CD4-positive, alpha-beta T cell treated with Interleukin-12 subunit alpha and Interleukin-12 subunit beta, for 1 hour (primary cell): ENCODE data around the gene MRPL45.

Experiments
- DNase-seq: peaks from one replicate; pipeline ENCODE4 v3.0.0-alpha.2; 2020

Gene MRPL45

DNA sequence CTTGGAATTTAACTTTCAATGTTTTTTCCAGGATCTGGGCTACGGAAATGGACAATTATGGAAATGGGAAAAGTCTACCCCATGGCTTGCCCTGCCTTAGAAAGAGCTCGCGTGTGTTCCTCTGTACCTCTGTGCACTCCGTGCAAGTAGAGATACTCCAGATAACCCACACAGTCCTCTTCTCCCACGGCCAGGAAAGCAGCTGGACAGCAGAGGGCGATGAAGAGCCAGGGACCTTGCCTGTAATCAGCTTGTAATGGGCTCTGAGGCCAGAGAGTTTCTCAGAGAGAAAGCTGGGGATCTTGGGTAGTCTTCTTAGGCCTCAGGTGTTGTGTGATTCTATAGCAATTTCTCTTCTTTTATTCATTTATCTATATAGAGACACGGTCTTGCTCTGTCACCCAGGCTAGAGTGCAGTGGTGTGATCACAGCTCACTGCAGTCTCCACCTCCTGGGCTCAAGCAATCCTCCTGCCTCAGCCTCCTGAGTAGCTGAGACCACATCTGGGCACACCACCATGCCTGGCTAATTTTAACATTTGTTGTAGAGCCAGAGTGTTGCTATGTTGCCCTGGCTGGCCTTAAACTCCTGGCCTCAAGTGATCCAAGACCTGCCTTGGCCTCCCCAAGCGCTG, 52.2 kb downstream of the MRPL45 start:
- DNase-seq, result peak; percentile 86

DNA sequence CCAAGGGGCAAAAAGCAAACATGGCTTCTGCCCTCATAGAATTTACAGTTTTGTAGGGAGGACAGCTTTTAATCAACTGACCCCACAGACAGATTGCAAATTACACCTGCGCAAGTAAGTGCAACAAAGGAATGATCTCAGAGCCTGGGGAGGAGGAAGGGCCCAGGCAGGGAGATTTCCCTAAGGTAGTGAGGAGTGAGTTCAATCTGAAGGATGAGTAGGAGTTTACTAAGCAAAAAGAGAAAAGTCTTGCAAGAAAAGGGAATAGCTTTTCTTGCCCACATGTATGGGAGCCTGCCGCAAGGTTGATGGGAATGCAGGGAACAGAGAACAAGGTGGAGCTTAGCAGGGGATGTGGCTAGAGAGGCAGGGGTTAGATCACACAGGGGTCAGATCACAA, 53.1 kb downstream of the MRPL45 start:
- DNase-seq, result no peak

DNA sequence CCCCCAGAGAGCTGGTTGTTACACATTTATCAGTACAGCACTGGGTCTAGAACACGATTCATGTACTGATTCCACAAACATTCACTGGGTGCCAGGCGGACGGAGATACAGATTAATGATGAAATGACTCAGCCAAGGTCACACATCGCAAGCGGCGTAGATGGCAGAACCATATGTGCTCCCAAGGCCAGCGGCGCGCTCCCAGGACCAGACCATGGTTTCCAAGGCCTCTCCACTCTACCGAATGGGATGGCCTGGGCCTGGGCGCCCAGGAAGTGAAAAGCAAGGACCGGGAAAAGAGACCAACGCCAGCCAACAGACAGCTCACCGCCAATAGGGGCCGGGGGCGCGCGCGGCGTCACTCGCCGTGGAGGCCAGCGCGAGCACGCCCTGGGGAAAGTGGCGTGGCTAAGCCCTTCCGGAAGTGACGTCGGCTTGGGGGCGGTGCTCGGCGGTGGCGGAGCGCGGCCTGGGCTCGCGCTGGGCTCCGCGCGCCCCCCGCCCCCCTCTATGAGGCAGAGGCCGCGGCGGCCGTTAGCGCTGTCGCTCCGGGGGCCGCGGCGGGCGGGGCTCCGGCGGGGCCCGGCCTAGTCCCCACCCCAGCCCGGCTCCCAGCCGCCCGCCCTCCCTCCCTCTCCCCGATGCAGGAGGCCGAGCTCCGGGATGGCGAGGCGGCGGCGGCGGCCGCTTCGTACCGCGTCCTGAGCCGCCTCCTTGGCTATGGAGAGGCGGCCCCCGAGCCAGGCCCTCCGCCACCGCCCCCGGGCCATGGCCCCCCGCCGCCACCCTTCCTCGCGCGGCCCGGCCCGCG, 54.6 kb downstream of the MRPL45 start, which contains the start of gene SOCS7:
Gene SOCS7, plus strand, starts transcription at position 433 of the 811 bp plus-strand sequence. Its CDS starts 209 bp downstream, at position 642.
- peak; percentile 94 for DNase-seq

DNA sequence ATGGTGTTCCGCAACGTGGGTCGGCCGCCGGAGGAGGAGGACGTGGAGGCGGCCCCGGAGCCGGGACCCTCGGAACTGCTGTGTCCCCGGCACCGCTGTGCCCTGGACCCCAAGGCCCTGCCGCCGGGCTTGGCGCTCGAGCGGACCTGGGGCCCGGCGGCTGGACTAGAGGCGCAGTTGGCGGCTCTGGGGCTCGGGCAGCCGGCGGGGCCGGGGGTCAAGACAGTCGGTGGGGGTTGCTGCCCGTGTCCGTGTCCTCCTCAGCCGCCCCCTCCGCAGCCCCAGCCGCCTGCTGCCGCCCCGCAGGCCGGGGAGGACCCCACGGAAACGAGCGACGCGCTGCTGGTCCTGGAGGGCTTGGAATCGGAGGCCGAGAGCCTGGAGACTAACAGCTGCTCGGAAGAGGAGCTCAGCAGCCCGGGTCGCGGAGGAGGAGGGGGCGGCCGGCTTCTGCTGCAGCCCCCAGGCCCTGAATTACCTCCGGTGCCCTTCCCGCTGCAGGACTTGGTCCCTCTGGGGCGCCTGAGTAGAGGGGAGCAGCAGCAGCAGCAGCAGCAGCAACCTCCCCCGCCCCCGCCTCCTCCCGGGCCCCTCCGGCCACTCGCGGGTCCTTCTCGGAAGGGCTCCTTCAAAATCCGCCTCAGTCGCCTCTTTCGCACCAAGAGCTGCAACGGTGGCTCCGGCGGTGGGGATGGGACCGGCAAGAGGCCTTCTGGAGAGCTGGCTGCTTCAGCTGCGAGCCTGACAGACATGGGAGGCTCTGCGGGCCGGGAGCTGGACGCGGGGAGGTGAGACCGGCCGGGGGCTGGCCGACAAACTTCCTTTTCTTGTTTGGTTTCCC, 55.5 kb downstream of the MRPL45 start:
- DNase-seq, result no peak

DNA sequence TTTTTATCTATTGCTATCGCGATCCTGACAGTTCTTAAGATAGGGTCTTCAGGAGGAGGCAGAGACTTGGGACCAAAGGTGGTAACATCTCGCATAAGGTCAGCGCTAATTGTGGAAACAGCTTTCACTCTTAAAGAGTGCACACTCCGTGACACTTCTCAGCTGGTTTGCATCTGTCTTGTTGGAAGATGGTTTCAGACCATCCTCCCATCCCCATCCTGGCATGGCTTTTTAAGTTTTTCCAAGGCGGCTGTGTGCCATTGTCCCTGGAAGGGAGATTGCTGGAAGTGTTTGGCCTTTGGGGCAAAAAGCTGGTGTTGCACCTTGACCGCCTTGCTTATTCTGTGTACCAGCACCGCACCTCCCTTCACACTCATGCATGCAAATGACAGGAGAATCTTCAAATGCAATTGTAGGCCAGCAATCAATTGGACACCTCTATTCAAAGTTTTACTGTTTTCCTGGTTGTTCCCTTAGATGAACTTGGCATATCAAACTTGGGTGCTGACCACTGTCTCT, 56.2 kb downstream of the MRPL45 start:
- no peak for DNase-seq

DNA sequence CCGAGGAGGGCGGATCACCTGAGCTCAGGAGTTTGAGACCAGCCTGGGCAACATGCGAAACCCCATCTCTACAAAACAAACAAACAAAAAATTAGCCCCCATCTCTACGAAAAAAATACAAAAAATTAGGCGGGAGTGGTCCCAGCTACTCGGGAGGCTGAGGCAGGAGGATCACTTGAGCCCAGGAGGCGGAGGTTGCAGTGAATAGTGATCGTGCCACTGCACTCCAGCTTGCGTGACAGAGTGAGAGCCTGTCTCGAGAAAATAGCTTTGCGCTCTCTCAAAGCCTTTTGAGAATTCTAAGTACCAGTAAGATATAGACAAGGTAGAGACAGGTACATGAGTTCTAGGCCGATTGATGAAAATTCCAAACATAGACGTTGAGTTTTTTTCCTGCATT, 56.7 kb downstream of the MRPL45 start:
- no peak for DNase-seq

DNA sequence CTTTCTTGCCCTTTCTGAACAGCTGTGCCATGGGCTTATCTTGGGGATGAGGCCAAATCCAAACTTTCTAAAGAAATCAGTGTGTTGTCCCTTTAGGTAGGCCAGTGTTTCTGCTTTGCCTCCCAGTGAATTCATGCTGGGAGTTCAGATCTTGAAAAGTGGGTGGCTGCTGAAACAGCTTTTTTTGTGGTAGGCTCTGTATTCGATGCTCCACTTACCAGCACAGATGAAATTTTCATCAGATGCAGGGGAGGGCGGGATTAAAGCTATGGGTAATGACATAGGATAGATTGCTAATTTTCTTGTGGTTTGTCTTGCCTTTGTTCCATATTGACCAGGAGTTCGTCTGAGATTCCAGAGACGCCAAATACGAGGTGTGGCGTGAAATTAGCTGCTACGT, 57.5 kb downstream of the MRPL45 start:
- DNase-seq, result no peak

DNA sequence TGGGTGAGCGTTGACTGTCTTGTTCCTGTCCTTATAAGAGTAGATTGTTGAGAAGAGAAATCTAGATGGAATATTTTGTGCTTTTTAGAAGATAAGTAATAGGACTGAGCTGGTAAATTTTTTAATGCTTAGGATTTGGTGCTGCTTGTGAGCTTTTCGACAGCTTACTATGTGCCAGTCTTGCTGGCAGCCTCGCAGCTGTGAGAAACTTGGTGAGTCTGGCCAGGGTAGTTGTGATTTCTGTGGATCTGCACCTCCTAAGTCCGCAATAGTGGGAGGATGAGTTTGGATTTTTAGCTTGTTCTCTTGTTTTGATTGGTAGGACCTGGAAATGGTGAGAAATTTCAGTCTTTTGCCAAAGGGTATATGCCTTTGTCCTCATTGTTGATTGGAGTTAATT, 58.3 kb downstream of the MRPL45 start:
- no peak for DNase-seq

DNA sequence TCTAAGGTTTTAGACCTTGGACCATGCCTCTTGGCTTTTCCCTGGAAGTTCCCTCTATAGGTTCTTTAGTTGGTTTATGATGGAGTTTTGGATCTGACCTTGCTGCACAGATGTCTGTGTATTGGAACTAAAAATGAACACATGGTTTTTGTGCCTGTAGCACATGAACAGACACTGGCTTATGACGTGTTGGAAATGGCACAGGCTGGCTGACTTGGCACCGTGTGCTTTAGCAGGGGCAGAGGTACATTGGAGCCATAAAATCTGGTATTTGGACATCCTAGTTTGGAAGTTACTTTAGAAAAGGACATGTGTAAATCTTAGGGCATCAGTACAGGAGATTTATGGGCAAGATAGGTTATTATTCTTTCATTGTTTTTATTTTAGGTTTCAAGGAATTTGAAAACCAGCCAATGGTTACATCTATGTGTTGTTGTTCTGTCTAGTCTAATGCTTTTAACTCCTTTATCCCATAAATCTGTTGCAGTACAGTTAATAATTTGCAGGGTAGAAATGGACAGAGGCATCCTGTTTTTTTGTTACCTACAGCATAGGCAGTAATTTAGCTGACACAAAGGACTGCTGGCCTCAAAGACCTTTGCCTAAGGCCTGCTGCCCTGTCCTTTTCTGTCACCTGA, 60.6 kb downstream of the MRPL45 start:
- DNase-seq, result no peak

DNA sequence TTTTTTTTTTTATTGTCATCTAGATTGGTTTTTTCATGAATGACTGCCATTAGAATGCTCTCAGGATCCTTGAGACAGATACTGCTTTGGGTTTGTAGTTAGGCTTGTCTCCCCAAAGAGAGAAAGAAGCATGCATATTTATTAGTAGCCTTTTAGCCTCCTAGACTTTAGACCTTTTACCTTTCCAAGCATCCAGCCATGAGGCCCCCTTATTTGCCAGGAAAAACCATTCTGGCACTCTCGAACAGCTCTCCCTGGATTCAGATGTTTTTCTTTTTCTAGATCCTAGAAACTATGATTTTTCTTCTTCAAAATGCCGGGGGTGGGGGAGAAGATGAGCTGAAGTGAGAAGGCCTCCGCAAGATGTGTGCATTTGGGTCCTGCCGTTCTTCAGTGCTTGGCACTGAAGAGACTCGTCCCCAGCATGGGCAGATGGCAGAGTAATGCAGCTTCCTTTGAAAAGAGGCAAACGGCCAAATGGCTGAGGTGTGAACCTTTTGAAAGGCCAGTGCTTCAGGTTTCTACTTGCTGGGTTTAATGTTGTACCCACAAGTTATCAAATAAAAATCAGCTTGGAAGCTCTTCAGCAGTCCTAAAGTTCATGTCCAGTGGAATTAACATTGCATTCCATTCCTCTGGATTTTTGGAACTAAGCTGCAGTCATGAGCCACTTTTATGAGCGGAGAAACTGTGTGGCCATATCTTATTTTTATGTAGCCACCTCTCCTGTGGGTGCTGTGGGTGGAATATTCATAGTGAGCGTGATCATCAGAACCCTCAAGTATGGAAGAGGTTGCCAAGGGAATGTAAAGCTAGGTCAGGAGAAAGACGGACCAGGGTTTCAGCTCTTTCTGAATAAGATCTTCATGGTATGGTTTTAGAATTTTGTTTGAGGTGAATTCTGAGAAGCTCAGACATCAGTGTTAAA, 61.9 kb downstream of the MRPL45 start:
- DNase-seq, result no peak

DNA sequence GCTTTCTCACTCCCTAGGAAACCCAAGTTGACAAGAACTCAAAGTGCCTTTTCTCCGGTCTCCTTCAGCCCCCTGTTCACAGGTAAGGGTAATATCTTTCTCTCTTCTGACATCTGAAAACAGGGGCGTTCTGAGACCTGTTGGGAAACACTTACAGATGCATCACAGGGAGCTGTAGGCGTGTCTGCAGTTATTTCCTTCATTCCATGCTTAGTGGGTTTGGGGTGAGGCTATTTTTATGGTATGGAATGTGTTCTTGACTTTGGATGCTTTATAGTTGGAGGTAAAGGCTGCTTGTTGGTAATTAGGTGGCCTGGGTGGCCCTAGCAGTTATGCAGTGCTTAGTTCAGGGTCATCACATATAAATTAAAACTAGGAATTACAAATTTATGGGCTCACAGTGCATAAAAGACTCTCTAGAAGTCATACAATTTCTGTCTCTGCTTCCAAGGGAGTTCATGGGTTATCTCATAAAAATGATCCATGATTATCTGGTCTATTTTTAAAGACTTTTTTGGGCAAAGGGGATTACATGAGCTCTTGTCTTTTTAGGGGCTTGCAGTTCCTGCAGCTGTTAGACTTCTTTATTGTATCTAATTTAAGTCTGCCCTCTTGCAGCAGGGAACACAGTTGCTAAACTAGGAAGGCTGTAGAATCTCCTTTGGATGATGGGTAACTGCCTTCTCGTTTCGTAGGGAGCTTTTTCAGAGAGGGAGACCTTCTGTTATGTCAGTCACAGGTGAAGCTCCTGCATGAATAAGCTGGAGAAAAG, 64.9 kb downstream of the MRPL45 start:
- DNase-seq, result no peak

DNA sequence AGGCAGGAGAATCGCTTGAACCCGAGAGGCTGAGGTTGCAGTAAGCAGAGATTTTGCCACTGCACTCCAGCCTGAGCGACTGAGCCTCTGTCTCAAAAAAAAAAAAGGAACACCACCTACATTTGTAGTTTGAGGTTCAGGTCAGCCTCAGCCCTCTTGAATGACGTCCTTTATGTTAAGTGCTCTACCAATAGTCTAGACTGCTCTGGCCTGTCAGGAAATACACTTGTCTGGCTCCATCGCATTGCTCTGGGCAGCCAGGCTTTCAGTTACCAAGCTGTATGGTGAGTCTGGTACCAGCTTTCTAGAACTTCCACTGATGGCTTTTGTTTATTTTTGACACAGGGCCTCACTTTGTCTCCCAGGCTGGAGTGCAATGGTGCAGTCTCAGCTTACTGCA, 66.0 kb downstream of the MRPL45 start:
- DNase-seq, result no peak

DNA sequence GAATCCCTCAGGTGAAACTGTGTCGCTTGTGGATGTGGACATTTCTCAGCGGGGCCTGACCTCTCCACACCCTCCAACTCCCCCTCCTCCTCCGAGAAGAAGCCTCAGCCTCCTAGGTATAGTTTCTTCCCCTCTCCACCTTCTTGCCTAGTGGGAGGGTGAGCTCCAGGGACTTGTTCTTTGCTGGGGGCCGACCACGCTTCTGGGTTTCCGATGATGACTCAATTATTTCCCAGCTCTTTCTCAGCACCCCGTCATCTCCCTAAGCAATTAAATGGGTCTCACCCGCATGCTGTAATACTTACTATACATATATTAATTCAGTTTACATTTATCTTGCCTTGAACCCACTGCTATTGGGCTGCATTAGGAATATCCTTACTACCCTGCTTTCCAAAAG, 67.8 kb downstream of the MRPL45 start:
- no peak for DNase-seq

DNA sequence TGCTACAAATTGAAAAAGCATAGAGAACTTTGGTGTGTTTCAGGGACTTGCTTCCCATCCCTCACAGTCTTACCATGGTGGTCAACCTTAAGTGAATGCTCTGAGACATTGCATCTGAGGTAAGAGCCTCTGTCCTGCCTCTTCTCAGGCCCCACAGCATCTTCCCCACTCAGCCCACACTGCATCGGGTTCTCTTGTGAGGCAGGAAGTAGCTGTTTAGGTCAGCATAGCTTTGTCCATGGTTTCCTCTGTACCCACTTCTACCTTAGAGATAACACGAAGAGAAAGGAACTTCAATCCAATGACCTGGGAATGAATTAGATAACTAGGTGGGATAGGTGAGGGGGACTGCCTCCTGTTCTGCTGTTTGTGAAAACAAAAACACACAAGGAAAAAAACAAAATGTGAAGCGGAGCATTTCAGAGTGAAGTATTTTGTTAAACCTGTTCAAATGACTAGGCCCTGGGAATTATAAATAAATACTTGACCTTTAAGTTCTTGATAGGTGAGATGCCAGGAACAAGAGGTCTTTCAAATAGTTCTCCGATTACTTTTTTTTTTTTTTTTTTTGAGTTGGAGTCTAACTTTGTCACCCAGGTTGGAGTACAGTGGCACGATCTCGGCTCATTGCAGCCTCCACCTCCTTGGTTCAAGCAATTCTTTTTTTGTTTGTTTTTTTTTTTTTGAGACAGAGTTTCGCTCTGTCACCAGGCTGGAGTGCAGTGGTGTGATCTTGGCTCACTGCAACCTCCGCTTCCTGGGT, 72.3 kb downstream of the MRPL45 start:
- DNase-seq, result no peak
